NCI-H748 (cell line): ENCODE results near the gene IL7R.
A peak's percentile ranks its signal among the peaks of the same experiment; 100 is the strongest.
"Not testable (repeated sequence)": the region's sequence is repeated elsewhere in the genome, so short reads cannot be mapped to it uniquely, and the experiment has no call there.

ENCODE experiments used
- DNase-seq: peaks from one replicate; lab custom pipeline; 2025; ENCODE audit not compliant: unreplicated experiment; lab: John Stamatoyannopoulos, UW

Gene IL7R

DNA sequence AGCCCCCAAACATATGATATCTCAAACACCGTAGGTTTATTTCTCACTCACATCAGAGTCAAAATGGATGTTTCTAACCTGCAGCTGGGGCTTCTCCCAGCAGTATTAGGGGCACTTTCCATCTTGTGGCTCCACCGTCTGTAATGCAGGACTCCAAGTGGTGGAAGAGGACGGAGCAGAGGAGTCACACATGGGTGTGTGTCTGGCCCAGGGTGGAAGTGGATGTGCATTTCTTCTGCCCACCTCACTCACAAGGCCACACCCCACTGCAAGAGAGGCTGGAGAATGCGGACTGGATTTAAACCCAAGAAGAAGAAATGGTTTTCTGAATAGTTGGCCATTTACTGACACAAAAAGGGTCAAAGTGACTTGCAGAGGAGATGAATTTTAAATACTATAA lies 13.9 kb downstream of the IL7R start:
- DNase-seq, result no peak

DNA sequence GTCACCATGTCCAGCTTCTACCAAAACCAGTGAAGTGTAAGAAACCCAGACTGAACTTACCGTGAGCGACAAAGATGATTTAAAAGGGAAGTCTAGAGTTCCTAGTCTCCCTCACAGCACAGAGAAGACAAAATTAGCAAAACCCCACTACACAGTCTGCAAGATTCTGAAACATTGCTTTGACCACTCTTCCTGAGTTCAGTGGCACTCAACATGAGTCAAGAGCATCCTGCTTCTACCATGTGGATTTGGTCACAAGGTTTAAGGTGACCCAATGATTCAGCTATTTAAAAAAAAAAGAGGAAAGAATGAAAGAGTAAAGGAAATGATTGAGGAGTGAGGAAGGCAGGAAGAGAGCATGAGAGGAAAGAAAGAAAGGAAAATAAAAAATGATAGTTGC lies 19.8 kb downstream of the IL7R start:
- no peak for DNase-seq

DNA sequence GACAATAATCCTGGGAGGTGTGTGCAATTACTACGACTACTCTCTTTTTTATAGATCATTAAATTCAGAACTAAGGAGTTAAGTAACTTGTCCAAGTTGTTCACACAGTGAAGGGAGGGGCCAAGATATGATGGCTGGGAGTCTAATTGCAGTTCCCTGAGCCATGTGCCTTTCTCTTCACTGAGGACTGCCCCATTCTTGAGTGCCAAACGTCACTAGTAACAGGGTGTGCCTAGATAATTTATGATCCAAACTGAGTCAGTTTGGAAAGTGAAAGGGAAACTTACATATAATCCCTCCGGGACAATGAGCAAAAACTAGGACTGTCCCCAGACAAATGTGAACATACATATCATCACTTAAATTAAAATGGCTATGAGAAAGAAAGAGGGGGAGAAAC lies 20.2 kb downstream of the IL7R start:
- no peak for DNase-seq

DNA sequence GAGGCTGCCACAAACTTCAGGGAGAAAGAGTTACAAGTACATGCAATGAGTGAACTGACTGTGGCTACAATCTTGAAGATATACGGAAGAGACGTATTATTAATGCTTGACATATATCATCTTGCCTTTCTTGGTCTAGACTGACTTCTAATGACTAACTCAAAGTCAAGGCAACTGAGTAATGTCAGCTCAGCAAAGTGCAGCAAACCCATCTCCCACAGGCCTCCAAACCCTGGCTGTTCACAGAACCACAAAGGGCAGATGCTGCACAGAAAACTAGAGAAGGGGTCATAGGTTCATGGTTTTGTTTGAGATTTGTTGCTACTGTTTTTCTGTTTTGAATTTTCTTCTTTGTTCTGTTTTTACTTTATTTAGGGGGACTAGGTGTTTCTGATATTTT lies 21.0 kb downstream of the IL7R start:
- no peak for DNase-seq

DNA sequence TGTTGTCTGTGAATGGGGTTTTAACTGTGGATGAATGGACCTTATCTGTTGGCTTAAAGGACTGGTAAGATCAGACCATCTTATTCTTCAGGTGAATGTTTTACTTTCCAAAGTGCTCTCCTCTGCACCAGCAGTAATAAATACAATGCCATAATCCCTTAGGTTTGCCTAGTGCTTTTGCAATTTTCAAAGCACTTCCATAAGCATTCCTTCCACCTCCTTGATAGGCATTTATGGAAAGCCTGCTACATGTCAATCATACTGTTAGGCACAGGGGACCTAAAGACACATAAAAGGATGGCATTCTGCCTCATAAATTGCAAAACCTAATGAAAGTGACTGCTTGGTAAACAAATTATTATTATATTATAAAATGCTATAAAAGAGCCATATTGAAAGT lies 21.4 kb downstream of the IL7R start:
- no peak for DNase-seq

DNA sequence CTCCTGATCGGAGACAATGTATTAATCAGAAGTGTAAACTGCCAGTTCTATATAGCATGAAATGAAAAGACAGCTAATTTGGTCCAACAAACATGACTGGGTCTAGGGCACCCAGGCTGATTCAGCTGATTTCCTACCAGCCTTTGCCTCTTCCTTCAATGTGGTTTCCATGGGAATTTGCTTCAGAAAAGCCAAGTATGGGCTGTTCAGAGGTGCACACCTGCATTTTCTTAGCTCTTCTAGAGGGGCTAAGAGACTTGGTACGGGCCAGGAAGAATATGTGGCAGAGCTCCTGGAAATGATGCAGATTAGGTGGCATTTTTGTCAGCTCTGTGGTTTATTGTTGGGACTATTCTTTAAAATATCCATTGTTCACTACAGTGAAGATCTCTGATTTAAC lies 22.4 kb downstream of the IL7R start:
- no peak for DNase-seq

DNA sequence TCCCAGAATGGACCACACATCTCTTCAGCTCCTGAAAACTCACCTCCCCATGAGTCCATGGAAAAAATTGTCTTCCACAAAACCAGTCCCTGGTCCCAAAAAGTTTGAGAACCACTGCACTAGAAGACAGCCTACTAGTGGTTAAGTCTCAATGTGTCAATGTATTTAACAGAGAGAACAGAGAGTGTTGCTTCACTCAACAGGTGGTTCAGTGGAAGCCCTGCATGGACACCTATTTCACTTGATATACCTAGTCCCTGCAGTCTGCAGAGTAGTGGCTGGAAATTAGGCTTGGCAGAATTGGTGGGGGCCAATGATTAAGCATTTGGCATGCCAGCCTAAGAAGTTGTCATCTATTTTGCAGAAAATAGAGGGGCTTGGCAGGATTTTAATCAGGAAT lies 23.0 kb downstream of the IL7R start:
- no peak for DNase-seq

DNA sequence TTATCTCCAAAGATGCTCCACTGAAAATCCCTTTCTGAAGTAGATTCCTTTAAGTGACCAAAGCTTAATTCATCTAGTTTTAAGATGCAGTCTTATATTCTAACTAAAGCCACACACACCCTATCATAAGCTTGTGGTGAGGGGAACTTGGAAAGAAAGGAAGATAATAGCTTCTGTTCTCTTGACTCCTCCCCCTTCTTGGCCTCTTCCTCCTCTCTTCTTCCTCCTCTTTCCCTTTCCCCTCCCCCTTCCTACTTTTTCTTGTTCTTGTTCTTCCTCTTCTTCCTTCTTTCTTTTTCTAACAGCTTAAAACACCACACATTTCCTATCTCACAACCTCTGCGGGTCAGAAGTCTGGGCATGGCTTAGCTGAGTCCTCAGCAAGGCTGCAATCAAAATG lies 23.5 kb downstream of the IL7R start:
- DNase-seq, result no peak

DNA sequence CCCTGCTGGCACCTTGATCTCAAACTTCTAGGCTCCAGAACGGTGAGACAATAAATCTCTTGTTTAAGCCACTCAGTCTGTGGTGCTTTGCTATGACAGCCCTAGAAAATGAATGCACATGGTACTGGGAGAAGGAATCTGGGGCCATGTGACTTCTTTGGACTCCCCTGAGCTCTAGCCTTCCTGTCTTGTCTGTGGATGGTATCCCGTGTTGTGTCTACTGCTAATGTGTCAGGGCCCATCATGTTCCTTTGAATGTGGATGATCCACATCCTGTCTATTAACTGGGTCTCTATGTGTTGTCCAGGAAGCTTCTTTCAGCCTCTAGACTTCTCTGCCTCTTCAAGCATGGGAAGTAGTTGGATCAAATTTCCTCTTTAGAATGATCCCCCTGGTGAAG lies 25.1 kb downstream of the IL7R start:
- DNase-seq, result no peak

DNA sequence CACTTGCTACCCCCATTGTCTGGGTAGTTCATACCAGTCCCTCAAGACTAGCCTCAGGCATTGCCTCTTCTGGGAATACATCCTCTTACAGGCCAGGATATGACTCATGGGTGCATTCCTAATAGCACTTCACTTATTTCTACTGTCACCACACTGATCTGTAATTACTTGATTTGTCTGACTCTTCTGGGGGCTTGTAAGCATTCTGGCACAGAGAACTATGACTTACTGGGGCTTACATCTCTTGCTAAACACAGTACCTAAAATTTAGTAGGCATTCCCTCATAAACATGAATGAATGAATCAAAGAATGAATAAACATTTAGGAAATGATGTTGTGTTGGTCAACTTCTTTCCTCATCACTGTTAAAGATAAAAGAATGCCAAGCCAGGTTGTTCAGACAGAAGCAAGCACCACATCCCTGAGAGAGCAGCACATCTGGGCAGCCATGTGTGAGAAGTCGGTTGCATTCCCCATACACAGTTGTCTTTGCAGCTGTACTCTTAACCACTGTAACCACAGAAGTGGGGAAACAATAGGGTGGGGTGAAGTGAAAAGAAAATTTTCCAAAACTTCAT lies 27.6 kb downstream of the IL7R start:
- DNase-seq, result no peak

DNA sequence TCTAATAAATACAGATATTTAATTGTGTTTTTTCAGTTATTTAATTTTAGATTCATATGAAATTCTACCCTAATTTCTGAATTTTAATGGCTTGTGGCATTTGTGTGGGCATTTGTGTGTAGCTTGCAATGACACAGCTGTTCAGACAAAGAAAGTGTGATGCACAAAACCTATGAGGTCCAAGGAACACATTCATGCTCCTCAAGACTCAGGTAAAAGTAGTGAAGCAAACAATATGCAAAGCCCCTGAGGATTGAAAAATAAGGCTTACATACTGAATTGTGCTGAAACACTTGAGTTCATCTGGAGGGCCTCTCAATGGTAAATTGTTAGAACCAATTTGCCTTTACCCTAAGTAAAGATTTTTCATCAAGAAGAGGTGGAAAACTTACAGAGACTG lies 28.1 kb downstream of the IL7R start:
- no peak for DNase-seq

DNA sequence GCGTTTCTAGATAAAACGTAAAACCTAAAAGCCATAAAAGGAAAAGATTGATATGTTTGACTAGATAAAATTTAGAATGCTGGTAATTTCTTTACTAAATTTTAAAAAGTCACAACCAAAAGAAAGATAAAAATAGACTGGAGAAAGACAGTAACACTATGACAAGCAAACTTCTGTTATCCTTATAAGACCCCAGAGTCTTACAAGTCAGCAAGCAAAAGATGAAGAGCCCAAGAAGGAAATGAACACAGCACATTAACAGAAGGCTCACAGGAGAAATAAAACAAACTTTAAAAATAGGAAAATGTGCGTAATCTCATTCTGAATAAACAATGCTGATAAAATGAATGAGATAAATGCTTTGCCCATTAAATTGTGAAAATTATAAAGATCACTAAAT lies 29.7 kb downstream of the IL7R start:
- DNase-seq, result no peak

DNA sequence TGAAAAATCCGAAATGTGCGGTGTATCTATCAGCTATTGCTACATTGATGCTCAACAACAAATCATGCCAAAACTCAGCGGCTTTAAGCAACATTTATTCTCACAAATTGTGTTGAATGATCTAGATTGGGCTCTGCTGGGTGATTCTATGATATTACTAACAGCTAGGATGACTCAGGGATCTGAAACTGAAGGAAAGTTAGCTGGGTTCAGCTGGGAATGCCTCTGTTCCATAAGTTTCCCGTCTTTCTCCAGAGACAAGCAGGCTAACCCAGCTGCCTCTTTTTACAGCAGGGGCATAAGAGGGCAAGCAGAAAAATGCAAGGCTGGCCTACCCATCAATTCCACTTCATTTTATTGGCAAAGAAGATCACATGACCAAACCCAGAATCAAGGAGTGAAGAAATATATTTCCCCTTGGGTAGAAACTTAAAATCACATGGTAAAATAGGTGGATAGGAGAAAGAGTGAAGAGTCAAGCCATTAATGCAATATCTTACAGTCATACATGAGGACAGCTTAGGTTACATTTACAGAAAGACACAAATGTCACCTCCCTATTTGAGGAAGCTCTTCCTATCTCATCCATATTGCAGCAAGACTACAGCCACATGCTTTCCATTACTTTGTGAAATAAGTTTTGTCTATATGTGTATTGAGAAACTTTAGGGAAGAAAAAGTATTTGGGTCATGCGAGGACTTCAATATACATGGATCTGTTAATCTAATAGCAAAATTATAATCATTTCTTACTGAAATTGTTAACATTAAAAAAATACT lies 30.8 kb downstream of the IL7R start:
- DNase-seq, result no peak

DNA sequence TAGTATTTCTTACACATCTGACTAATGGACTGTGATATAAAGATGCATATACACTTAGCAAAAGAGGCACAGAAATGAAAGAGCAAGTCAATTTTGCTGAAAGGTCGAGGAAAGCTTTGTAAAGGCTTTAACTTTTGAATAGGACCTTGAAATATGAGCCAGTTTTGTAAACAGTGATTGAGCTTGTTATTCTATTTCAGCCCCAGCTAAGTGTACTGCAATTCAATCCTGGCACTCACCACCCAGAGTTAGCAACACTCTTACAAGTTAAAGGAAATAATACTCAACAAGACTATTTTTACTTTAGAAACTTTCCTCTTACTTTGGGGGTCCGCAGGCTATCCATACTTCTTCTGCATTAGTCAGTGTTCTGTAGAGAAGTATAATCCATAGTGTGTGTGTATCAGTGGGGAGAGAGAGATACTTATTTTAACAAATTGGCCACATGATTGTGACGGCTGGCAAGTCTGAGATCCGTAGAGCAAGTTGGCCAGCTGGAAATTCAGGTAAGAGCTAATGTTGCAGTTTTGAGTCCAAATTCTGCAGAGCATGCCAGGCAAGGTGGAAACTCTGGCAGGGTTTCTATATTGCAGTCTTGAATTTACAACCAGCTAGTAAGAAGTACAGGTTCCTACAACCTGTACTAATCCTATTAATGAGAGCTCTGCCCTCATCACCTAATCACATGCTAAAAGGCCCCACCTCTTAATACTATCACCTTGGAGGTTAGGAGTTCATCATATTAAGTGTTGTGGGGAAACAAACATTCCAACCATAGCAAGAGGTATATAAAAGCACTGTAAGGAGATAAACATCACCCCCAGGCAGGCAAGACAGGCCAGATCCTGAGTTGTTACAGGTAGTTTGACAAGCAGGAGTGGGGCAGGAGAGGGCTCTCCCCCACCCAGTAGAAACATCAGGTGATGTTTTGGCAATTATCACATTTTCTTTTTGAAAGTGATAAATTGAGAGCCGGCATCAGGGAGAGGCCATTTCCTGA lies 33.6 kb downstream of the IL7R start:
- DNase-seq, result peak; percentile 62

DNA sequence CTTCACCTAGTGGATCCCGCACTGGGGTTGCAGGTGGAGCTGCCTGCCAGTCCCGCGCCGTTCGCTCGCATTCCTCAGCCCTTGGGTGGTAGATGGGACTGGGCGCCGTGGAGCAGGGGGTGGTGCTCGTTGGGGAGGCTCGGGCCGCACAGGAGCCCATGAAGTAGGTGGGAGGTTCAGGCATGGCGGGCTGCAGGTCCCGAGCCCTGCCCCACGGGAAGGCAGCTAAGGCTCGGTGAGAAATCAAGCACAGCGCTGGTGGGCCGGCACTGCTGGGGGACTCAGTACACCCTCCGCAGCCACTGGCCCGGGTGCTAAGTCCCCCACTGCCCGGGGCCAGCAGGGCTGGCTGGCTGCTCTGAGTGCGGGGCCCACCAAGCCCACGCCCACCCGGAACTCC lies 36.1 kb downstream of the IL7R start:
- not testable (repeated sequence) for DNase-seq

DNA sequence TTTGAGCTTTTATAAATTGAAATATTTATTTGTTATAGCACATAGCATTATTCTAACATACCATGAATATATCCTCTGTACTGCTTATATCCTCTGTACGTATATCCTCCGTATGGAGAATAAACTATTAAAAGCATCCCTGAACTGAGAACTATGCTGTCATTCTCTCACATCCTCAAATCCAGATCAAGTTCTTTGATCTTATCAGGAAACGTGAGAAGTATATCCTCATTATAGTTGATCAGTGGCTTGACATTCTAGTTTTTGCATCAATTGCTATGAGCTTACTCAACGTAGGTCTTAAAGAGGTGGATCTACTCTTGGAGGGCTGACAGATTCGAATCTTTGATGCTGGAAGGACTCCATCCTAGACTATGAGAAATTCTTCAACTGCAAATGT lies 37.4 kb downstream of the IL7R start:
- no peak for DNase-seq

DNA sequence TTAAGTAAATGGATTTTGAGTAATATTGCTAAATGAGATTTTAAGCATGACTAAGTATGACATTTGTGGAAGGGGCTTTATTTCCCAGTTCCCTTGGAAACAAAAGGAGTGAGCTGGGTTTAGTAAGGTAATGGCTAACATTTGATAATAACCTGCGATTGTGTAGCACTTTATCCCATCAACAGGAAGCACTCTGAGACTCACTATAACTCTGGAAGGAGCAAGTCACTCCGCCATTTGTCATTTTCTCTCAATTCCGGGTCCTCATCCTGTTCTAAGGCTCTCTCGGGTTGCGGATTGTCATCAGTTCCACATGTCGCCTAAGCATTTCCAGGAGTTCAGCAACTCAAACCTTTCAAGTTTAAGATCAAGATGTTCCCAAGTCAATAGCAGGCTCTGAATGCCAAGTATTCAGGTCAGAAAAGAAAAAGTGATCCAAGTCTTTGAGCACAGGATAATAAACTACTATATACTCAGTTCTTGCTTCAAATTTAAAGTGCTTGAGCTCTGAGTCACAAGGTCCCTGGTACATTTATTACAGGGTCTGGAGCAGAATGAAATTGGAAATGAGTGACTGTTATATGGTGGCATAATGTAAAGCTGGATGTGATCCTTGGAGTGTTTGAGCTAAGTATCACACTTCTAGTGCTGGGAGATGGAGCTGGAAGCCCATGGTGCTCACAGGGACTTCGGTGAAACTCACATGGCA lies 42.4 kb downstream of the IL7R start:
- no peak for DNase-seq

DNA sequence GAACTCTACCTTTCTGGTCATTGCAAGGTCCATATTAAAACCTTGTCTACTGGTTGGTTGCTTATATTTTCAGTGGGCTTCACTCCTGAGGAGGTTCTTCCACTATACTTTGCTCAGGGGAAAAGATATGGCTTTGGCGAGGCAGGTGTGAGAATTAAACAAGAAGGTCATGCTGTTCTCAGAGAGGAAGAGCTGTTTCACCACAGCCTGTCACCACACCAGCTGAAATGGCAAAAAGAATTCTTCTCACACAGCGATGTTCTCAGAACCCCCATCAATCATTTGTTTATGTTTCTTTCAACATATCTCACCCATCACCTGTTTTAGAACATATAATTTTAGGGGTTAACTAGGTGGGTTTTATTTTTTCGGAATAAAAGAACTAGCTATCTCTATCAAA lies 43.1 kb downstream of the IL7R start:
- DNase-seq, result no peak

DNA sequence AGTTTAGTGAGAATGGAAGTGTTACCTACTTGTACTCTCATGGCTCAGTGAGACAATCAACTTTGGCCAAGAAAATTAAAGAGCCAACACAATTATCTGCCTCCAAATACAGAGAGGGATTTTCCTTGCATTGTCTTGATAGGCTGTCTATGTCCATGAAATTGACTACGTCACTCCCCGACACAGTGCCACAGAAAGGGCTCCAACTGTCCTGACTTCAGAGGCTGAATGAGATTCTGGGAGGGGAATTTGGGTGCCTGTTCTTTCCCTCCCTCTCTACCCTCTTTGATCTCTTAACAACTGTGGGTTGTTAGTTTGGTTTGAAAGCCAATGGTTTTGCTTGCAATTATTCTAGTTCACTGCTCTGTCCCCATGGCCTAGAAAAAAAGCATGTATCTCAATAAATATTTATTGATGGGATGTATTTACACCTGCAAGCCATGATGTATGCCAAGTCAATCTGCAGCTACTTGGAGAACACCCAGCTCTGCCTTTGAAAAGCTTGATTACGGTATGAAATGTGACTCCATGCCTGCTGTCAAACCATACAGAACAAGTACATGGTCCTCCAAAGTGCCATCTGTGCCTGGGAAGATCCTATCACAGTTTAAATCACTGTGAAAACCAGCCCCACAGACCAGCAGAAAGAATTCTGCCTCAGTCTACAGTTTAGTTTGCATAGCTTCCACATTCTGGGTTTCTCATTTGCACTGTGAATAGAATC lies 44.4 kb downstream of the IL7R start:
- no peak for DNase-seq

DNA sequence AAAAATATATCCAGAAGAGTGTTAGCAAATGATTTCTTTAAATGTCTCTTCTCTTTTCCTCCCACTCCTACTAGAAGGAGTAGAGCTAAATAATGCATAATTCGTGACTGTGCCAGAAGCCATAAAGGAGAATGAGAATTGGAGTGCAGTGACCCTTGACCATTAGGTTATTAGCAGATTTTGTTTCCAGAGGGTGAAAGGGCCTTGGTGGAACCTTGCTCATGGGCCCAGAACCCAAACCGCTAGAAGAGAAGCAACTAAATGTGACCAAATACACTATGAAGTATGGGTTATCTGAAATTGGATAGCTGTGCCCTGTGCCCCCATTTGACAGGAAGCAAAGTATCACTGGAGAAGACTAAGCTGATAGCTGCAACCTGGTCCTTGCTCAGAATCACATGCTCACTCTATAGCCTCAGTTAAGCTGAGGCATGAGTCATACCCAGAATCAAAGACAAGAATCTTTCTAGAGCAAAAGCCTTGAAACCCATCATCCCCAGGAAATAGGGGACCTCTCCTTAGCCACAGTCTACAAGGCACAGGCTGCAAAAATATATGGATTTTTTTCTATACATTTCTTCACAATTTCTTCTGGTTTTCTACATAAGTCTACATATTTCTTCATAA lies 45.5 kb downstream of the IL7R start:
- DNase-seq, result no peak
